Measurements from ENCODE around the gene CHTF18.

DNA sequence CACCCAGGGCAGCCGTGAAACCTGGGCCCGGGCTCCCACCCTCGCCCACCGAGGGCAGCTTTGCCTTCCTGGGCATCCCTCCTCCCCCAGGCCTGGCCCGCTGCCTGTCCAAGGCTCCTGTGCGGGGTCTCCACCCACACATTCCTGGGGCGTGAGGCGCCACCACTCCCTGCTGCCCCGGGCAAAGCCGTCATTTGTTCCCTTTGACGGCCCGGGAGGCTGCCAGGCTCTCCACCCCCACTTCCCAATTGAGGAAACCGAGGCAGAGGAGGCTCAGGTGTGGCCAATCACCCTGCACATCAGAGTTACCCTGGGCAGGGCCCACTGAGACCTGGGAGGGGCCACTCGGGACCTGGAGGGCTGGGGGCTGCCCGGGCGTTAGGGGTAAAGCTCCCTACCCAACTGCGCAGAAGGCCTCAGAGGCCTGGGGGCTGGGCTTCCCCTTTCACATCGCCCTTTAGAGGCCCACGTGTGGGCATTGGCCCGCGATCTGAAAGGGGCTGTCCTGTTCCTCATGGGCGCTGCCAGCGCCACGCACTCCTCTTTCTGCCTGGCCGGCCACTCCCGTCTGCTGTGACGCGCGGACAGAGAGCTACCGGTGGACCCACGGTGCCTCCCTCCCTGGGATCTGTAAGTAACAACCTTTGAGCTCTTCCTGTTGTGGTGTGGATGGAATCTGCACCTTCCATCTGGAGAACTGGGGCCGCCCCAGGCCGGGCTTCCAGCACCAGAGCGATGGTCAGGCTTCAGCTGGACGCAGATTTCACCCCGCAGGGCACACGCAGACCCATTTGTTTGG lies 27.7 kb upstream of the CHTF18 start, which contains the start of gene MSLN:
- TF ChIP-seq, protein P1, sequence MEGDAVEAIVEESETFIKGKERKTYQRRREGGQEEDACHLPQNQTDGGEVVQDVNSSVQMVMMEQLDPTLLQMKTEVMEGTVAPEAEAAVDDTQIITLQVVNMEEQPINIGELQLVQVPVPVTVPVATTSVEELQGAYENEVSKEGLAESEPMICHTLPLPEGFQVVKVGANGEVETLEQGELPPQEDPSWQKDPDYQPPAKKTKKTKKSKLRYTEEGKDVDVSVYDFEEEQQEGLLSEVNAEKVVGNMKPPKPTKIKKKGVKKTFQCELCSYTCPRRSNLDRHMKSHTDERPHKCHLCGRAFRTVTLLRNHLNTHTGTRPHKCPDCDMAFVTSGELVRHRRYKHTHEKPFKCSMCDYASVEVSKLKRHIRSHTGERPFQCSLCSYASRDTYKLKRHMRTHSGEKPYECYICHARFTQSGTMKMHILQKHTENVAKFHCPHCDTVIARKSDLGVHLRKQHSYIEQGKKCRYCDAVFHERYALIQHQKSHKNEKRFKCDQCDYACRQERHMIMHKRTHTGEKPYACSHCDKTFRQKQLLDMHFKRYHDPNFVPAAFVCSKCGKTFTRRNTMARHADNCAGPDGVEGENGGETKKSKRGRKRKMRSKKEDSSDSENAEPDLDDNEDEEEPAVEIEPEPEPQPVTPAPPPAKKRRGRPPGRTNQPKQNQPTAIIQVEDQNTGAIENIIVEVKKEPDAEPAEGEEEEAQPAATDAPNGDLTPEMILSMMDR (IDR thresholded peaks at IDR 0.05) = no peak
- TF ChIP-seq EP300 (IDR thresholded peaks at IDR 0.05) = no peak
